ENCODE data around the gene STRN4.
"Not testable (repeated sequence)": the region's sequence is repeated elsewhere in the genome, so short reads cannot be mapped to it uniquely, and the experiment has no call there.

The STRN4 gene

GRCh38 chr19:46776927-46777911, 31.0 kb upstream of the STRN4 start:
- DNase-seq, result no peak
- in situ Hi-C loops (cut with MboI; ENCODE audit: low pct_unique_long_range_greater_than_20kb, low sequenced_read_pairs), result no loop called here

- no peak for DNase-seq
- in situ Hi-C loops (cut with MboI; ENCODE audit: low pct_unique_long_range_greater_than_20kb, low sequenced_read_pairs), result no loop called here
Observed at GRCh38 chr19:46775642-46776258, 29.5 kb upstream of the STRN4 start.

GRCh38 chr19:46773018-46773399, 26.8 kb upstream of the STRN4 start:
- in situ Hi-C loops (cut with MboI; ENCODE audit: low pct_unique_long_range_greater_than_20kb, low sequenced_read_pairs), result no loop called here
- no peak for DNase-seq

GRCh38 chr19:46772170-46773017, 26.1 kb upstream of the STRN4 start:
- in situ Hi-C loops (cut with MboI; ENCODE audit: low pct_unique_long_range_greater_than_20kb, low sequenced_read_pairs), result no loop called here
- no peak for DNase-seq

- DNase-seq; in situ Hi-C loops (cut with MboI; ENCODE audit: low pct_unique_long_range_greater_than_20kb, low sequenced_read_pairs): not testable (repeated sequence)
Observed at GRCh38 chr19:46768746-46769145, 22.5 kb upstream of the STRN4 start.

GRCh38 chr19:46766569-46767317, 20.5 kb upstream of the STRN4 start:
- in situ Hi-C loops (cut with MboI; ENCODE audit: low pct_unique_long_range_greater_than_20kb, low sequenced_read_pairs), result no loop called here
- DNase-seq, result peak; percentile 72

- in situ Hi-C loops (cut with MboI; ENCODE audit: low pct_unique_long_range_greater_than_20kb, low sequenced_read_pairs), result no loop called here
Observed at GRCh38 chr19:46764817-46765291, 18.6 kb upstream of the STRN4 start.

GRCh38 chr19:46762245-46762890, 16.1 kb upstream of the STRN4 start:
- DNase-seq, result no peak
- in situ Hi-C loops (cut with MboI; ENCODE audit: low pct_unique_long_range_greater_than_20kb, low sequenced_read_pairs), result no loop called here

More at GRCh38 chr19:46764817-46765291, 18.6 kb upstream of the STRN4 start:
- peak; percentile 58 for DNase-seq

GRCh38 chr19:46761418-46761831, 15.2 kb upstream of the STRN4 start:
- in situ Hi-C loops (cut with MboI; ENCODE audit: low pct_unique_long_range_greater_than_20kb, low sequenced_read_pairs), result no loop called here
- no peak for DNase-seq

- in situ Hi-C loops (cut with MboI; ENCODE audit: low pct_unique_long_range_greater_than_20kb, low sequenced_read_pairs); DNase-seq: not testable (repeated sequence)
Observed at GRCh38 chr19:46760897-46761296, 14.6 kb upstream of the STRN4 start.

GRCh38 chr19:46760363-46760762, 14.1 kb upstream of the STRN4 start:
- in situ Hi-C loops (cut with MboI; ENCODE audit: low pct_unique_long_range_greater_than_20kb, low sequenced_read_pairs), result no loop called here
- no peak for DNase-seq

- in situ Hi-C loops (cut with MboI; ENCODE audit: low pct_unique_long_range_greater_than_20kb, low sequenced_read_pairs), result no loop called here
- no peak for DNase-seq
Observed at GRCh38 chr19:46759817-46760333, 13.6 kb upstream of the STRN4 start.

- in situ Hi-C loops (cut with MboI; ENCODE audit: low pct_unique_long_range_greater_than_20kb, low sequenced_read_pairs), result no loop called here
Observed at GRCh38 chr19:46759206-46759605, 13.0 kb upstream of the STRN4 start.

GRCh38 chr19:46756544-46756888, 10.3 kb upstream of the STRN4 start:
- in situ Hi-C loops (cut with MboI; ENCODE audit: low pct_unique_long_range_greater_than_20kb, low sequenced_read_pairs), result no loop called here
- DNase-seq, result no peak

More at GRCh38 chr19:46759206-46759605, 13.0 kb upstream of the STRN4 start:
- no peak for DNase-seq

GRCh38 chr19:46755853-46756543, 9.7 kb upstream of the STRN4 start:
- no peak for DNase-seq
- in situ Hi-C loops (cut with MboI; ENCODE audit: low pct_unique_long_range_greater_than_20kb, low sequenced_read_pairs), result no loop called here

GRCh38 chr19:46755077-46755852, 9.0 kb upstream of the STRN4 start:
- in situ Hi-C loops (cut with MboI; ENCODE audit: low pct_unique_long_range_greater_than_20kb, low sequenced_read_pairs), result no loop called here
- no peak for DNase-seq

Data from KBM-7 (cell line).